A549 treated with AZD9567 at 1 μM for 4 hours (cell line): ENCODE measurements around the gene LHX8. TPM values are rescaled to one million over a fixed set of nuclear protein-coding genes. Genes with fewer than 3 reads are reported as not detected.

Experiments
- total RNA-seq: library from RNA; stranded (reverse); fragments of 200-300 nt; extraction: Qiagen RNA extraction; gene quantifications from 5 replicates; pipeline ENCODE4 v1.2.3, GENCODE V29; 2022; ENCODE audit not compliant: insufficient read depth

The LHX8 gene
- total RNA-seq: 0.80 to 1.5 TPM (median 0.88 TPM) in 5 replicates

GRCh38 chr1:75133750-75134646 lies at the start of gene LHX8:
LHX8 (plus strand) TSS chr1:75134388; CDS start chr1:75136615, 2,227 bp downstream.

